CD14-positive monocyte (primary cell): ENCODE results near the gene DNAJC9. TPM values are rescaled to one million over a fixed set of nuclear protein-coding genes. Genes with fewer than 3 reads are reported as not detected.

ENCODE experiments used
- DNase-seq, 3 donors: peaks; one replicate each; pipeline ENCODE4 v3.0.0-alpha.2; 2011 to 2022
- H2AFZ ChIP-seq: 2 replicates; pipeline ENCODE4 v1.6.0; 2012; ENCODE audit warnings: mild to moderate bottlenecking, low read depth, low read length, inconsistent platforms; ENCODE audit not compliant: insufficient read depth, poor library complexity, severe bottlenecking
- H3K27ac ChIP-seq, 2 donors: 1 replicate in 1 of 2; 2 replicates in 1 of 2; pipeline ENCODE4 v1.5.1; 2012 to 2013; ENCODE audit warnings: low read length in 2 of 2, control low read depth in 1 of 2, inconsistent platforms in 1 of 2, low read depth in 1 of 2, mild to moderate bottlenecking in 1 of 2
- H3K27me3 ChIP-seq, 2 donors: one replicate each; pipeline versions ENCODE4 v1.6.0 to v1.6.1; 2011 to 2013; ENCODE audit warnings: low read length in 2 of 2; ENCODE audit not compliant: control insufficient read depth in 2 of 2, insufficient read depth in 2 of 2
- H3K36me3 ChIP-seq, 2 donors: replicated peaks in 1 of 2; 1 replicate in 1 of 2; 2 replicates in 1 of 2; pipeline versions ENCODE4 v1.5.1 to v1.6.1; 2012 to 2013; ENCODE audit warnings: low read length in 2 of 2, control low read depth in 1 of 2, inconsistent platforms in 1 of 2, mild to moderate bottlenecking in 1 of 2; ENCODE audit not compliant: insufficient read depth in 2 of 2, control insufficient read depth in 1 of 2
- H3K4me1 ChIP-seq, 2 donors: 1 replicate in 1 of 2; 2 replicates in 1 of 2; pipeline versions ENCODE4 v1.5.1 to v1.6.1; 2012 to 2013; ENCODE audit warnings: low read length in 2 of 2, control low read depth in 1 of 2, inconsistent platforms in 1 of 2, mild to moderate bottlenecking in 1 of 2, moderate library complexity in 1 of 2; ENCODE audit not compliant: insufficient read depth in 2 of 2, control insufficient read depth in 1 of 2
- H3K4me2 ChIP-seq: replicated peaks from 2 replicates; pipeline ENCODE3; 2012; ENCODE audit warnings: low read length, moderate library complexity, mild to moderate bottlenecking; ENCODE audit not compliant: poor library complexity, severe bottlenecking; ENCODE audit errors: extremely low read depth
- H3K4me3 ChIP-seq, 3 experiments: fragments of 200-600 bp in 1 of 3; sonication (generic) in 1 of 3; replicated peaks in 1 of 3; 1 replicate in 2 of 3; 2 replicates in 1 of 3; pipeline ENCODE4 v1.5.1; 2011 to 2013; ENCODE audit warnings: low read length in 3 of 3, mild to moderate bottlenecking in 3 of 3, control low read depth in 2 of 3, low read depth in 2 of 3, inconsistent platforms in 1 of 3, moderate library complexity in 1 of 3
- H3K79me2 ChIP-seq: 2 replicates; pipeline ENCODE4 v1.6.0; 2012; ENCODE audit warnings: mild to moderate bottlenecking, control low read depth, inconsistent platforms, low read length, moderate library complexity; ENCODE audit not compliant: insufficient read depth
- H3K9ac ChIP-seq: 2 replicates; pipeline ENCODE4 v1.6.0; 2017; ENCODE audit warnings: low read length, mild to moderate bottlenecking; ENCODE audit not compliant: insufficient read depth, poor library complexity, severe bottlenecking
- H3K9me3 ChIP-seq, 2 donors: replicated peaks in 1 of 2; 1 replicate in 1 of 2; 2 replicates in 1 of 2; pipeline versions ENCODE4 v1.5.1 to v1.6.1; 2012 to 2013; ENCODE audit warnings: low read length in 2 of 2, control low read depth in 1 of 2; ENCODE audit not compliant: control insufficient read depth in 1 of 2, insufficient read depth in 1 of 2
- H4K20me1 ChIP-seq: 2 replicates; pipeline ENCODE4 v1.6.0; 2012; ENCODE audit warnings: mild to moderate bottlenecking, low read length, control low read depth, moderate library complexity; ENCODE audit not compliant: insufficient read depth
- H3K27ac Mint-ChIP-seq, 7 donors: one replicate each; pipeline ENCODE4 v1.8.0; 2020; ENCODE audit warnings: mild to moderate bottlenecking in 7 of 7, mixed read lengths in 7 of 7, moderate library complexity in 6 of 7, inconsistent platforms in 2 of 7
- H3K27me3 Mint-ChIP-seq, 3 donors: one replicate each; pipeline ENCODE4 v1.8.0; 2021 to 2022; ENCODE audit warnings: low read depth in 3 of 3, mild to moderate bottlenecking in 3 of 3, mixed read lengths in 3 of 3, moderate library complexity in 3 of 3, inconsistent platforms in 1 of 3
- H3K36me3 Mint-ChIP-seq, 2 donors: one replicate each; pipeline ENCODE4 v1.8.0; 2020; ENCODE audit warnings: mixed read lengths in 2 of 2, inconsistent platforms in 1 of 2, mild to moderate bottlenecking in 1 of 2
- H3K4me1 Mint-ChIP-seq: one replicate; pipeline ENCODE4 v1.8.0; 2020; ENCODE audit warnings: mild to moderate bottlenecking, mixed read lengths
- H3K4me3 Mint-ChIP-seq, 2 donors: one replicate each; pipeline ENCODE4 v1.8.0; 2020; ENCODE audit warnings: mild to moderate bottlenecking in 2 of 2, mixed read lengths in 2 of 2, moderate library complexity in 1 of 2
- H3K9me3 Mint-ChIP-seq, 7 donors: one replicate each; pipeline ENCODE4 v1.8.0; 2020 to 2022; ENCODE audit warnings: mixed read lengths in 7 of 7, mild to moderate bottlenecking in 6 of 7, moderate library complexity in 6 of 7, inconsistent platforms in 2 of 7
- WGBS: methylation state at CpG from one replicate; pipeline ENCODE4 v1.1.5; 2013; ENCODE audit warnings: missing lambda C conversion rate; ENCODE audit not compliant: insufficient coverage; 5-methylcytosine and 5-hydroxymethylcytosine counted together
- intact Hi-C, 2 donors: fragments of 100-400 bp; cut with micrococcal nuclease; formaldehyde crosslinking; loops; one replicate each; pipeline versions ENCODE4 v1.15.0 to v1.15.1; 2023
- polyA plus RNA-seq, 3 donors: library from polyadenylated mRNA; depleted of rRNA in 1 of 3; unstranded in 2 of 3; stranded (reverse) in 1 of 3; fragments of 300-500 nt in 2 of 3; fragments of >200 nt in 1 of 3; fragmentation: Illumina TruSeq in 2 of 3; gene quantifications; 1 replicate in 2 of 3; 2 replicates in 1 of 3; pipeline ENCODE4 v1.2.3, GENCODE V29; 2012 to 2021
- TF ChIP-seq, protein P1 (sequence below): fragments of 200-600 bp; IDR thresholded peaks from one replicate; pipeline ENCODE4 v1.8.0; 2022; ENCODE audit warnings: antibody characterized with exemption, mild to moderate bottlenecking

DNAJC9 gene
- polyA plus RNA-seq, 3 donors = 2.3 to 7.2 (median 2.4) TPM

- TF ChIP-seq, protein P1, sequence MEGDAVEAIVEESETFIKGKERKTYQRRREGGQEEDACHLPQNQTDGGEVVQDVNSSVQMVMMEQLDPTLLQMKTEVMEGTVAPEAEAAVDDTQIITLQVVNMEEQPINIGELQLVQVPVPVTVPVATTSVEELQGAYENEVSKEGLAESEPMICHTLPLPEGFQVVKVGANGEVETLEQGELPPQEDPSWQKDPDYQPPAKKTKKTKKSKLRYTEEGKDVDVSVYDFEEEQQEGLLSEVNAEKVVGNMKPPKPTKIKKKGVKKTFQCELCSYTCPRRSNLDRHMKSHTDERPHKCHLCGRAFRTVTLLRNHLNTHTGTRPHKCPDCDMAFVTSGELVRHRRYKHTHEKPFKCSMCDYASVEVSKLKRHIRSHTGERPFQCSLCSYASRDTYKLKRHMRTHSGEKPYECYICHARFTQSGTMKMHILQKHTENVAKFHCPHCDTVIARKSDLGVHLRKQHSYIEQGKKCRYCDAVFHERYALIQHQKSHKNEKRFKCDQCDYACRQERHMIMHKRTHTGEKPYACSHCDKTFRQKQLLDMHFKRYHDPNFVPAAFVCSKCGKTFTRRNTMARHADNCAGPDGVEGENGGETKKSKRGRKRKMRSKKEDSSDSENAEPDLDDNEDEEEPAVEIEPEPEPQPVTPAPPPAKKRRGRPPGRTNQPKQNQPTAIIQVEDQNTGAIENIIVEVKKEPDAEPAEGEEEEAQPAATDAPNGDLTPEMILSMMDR = no peak
- Mint-ChIP-seq H3K9me3 (no peaks in the 10 kb centered on the region), H3K27me3 (no peaks in the 10 kb centered on the region), H3K4me3 (no peak overlapping the region), H3K4me1 (no peaks in the 10 kb centered on the region), H3K36me3 (peaks cover 40 to 48% of the 10 kb centered on the region in 2 donors), H3K27ac (no peak overlapping the region)
- WGBS = no CpG with 5 or more reads among the region's 1 CpG
- Histone ChIP-seq H3K79me2 (no peaks in the 10 kb centered on the region), H3K4me3 (no peak overlapping the region), H4K20me1 (no peaks in the 10 kb centered on the region), H3K27me3 (no peaks in the 10 kb centered on the region), H3K9ac (no peak overlapping the region), H3K4me2 (no peak overlapping the region), H3K9me3 (no peaks in the 10 kb centered on the region), H3K36me3 (peaks cover 17 to 38% of the 10 kb centered on the region in 2 donors), H2AFZ (no peak overlapping the region), H3K27ac (no peak overlapping the region), H3K4me1 (no peaks in the 10 kb centered on the region)
- no peak for DNase-seq
- intact Hi-C loops = no loop called here
Measured at GRCh38 chr10:73220989-73221388, 26.1 kb downstream of the DNAJC9 start.

GRCh38 chr10:73219384-73219783, 27.7 kb downstream of the DNAJC9 start:
- Histone ChIP-seq H3K27me3 (no peaks in the 10 kb centered on the region), H3K4me1 (no peaks in the 10 kb centered on the region), H3K27ac (no peak overlapping the region), H3K4me2 (no peak overlapping the region), H3K36me3 (peaks cover 17 to 44% of the 10 kb centered on the region in 2 donors), H3K9me3 (no peaks in the 10 kb centered on the region), H2AFZ (no peak overlapping the region), H4K20me1 (no peaks in the 10 kb centered on the region), H3K4me3 (no peak overlapping the region), H3K9ac (no peak overlapping the region), H3K79me2 (no peaks in the 10 kb centered on the region)
- H3K9me3 Mint-ChIP-seq = peaks cover 0 to 2% (median 0%) of the 10 kb centered on the region in 7 donors
- H3K36me3 Mint-ChIP-seq = peaks cover 49 to 59% of the 10 kb centered on the region in 2 donors
- no peaks in the 10 kb centered on the region for H3K27me3 Mint-ChIP-seq
- no peak overlapping the region for H3K4me3 Mint-ChIP-seq
- no peak for DNase-seq
- H3K4me1 Mint-ChIP-seq = no peaks in the 10 kb centered on the region
- TF ChIP-seq, protein P1 = no peak
- intact Hi-C loops = no loop called here
- H3K27ac Mint-ChIP-seq = no peak overlapping the region
